ENCODE measurements around the gene C19orf25. TPM values are rescaled to one million over a fixed set of nuclear protein-coding genes. Genes with fewer than 3 reads are reported as not detected.
"Not testable (repeated sequence)": the region's sequence is repeated elsewhere in the genome, so short reads cannot be mapped to it uniquely, and the experiment has no call there.

C19orf25 gene
- total RNA-seq, 1 donor from 2014 or later: 43.1 TPM

DNA sequence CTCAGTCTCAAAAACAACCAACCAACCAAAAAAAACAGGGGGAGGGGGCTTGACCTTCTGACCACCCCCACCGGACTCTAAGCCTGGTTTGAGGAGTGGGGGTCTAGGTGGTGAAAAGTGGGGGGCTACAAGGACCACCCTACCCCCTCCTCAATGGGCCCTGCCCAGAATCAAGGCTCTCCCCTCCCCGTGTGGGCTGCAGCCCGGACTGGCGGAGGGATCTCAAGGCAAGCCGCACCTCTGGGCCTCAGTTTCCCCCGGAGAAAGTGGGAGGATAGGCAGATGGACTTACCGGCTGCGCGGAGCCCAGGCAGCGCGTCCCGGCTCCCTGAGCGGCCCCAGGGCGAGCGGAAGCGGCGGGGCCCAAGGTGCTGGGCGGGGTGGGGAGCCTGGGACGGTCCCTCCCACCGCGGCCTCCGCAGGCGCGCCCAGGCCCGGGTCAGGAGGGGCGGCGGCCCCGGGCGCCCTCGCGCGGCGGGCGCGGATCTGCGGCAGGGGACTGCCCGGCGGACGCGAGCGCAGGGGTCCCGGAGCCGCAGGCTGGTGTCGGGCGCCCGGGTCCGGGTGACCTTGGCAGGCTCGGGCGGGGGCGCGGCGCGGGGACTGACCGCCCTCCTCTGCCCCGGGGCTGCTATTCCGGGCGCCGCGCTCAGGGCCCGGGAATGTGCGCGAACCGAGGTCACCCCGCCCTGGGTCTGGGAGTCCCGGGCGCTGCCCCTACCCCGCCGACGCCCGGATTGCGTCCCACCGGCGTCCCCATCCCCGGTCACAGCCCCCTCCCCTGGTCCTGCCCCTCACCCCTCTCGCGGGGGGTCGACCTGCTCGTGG is 33.9 kb upstream of the C19orf25 start, which contains the start of gene ADAMTSL5:
TSS of gene ADAMTSL5 (minus strand) at position 349 of the 828 bp plus-strand sequence. CDS start 2,076 bp downstream, outside the sequence.
- intact Hi-C loops (cut with micrococcal nuclease): loop anchor here (2.0 kb wide), 1 partner anchor 68 kb away; no protein-coding TSS in a partner anchor

DNA sequence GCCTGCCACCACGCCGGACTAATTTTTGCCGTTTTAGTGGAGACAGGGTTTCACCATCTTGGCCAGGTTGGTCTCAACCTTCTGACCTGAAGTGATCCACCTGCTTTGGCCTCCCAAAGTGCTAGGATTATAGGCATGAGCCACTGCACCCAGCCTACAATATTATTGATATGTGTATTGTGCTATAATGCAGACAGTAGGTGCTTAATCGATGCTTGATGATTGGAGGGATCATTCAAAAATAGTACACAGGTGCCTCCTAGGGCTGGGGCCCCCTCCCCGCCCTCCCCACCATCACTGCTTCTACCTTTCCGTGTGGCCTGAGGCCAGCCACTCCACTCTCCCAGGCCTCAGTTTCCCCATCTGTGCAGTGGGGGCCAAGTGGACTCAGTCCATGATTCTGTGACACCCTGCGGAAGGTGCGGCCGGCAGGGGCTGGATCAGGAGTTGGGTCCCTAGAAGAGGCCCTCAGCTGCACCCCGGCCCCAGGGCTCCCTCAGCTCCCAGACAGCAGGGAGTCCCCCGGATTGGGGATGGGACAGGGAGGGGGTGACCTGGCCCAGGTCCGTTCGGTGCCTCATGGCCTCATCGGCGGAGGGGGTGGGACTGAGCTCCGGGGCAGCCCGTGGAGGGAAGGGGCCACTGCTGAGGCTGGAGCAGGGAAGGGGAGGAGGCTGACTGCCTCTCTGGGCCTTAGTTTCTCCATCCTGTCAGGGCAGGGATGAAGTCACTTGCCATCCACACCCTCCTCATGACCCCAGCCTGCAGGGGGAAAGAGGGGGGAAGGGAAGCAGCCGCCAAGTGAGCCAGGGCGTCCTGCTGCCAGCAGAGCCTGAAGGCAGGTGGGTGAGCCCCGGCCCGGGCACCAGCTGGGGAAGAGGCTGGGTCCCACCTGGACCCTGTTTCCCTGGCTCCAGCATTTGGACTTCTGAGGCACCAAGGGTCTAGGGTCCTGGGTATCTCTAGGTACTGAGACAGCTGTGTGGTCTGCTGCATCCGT is 32.6 kb upstream of the C19orf25 start:
- intact Hi-C loops (cut with micrococcal nuclease): loop anchor here (2.0 kb wide), 1 partner anchor 67 kb away; no protein-coding TSS in a partner anchor

DNA sequence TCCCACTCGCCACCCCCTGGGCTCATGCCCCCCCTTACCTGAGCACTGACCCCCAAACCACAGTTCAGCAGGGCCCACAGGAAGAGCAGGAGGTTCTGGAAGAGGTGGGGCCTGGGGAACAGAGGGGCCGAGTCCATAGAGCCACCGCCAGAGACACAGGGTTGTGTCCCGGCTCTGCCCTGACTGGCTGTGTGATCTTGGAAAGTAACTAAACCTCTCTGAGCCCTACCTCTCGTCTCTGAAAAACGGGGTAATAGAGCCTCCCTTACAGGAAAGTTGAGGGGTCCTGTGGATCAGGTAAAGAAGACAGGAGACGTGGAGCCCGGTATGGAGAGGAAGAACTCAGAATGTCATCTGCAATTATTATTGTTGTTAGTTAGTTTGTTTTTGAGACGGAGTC is 31.8 kb upstream of the C19orf25 start:
- intact Hi-C loops (cut with micrococcal nuclease): no loop called here

DNA sequence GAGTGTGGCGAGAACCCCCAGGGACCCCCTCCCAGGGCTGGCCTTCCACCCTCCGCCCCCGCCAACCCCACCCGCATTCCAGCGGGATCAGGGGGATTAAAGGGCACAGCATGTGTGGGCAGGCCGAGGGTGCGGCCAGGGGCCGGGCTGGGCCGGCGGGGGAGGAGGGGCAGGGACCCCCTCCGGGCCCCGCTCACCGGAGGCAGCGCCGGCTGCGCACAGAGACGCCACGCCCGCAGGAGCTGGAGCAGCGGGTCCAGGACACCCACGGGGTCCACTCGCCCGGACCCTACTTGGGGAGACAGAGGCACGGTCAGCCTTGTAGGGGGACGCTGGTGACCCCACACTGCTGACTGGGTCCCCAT is 31.4 kb upstream of the C19orf25 start:
- intact Hi-C loops (cut with micrococcal nuclease): no loop called here

DNA sequence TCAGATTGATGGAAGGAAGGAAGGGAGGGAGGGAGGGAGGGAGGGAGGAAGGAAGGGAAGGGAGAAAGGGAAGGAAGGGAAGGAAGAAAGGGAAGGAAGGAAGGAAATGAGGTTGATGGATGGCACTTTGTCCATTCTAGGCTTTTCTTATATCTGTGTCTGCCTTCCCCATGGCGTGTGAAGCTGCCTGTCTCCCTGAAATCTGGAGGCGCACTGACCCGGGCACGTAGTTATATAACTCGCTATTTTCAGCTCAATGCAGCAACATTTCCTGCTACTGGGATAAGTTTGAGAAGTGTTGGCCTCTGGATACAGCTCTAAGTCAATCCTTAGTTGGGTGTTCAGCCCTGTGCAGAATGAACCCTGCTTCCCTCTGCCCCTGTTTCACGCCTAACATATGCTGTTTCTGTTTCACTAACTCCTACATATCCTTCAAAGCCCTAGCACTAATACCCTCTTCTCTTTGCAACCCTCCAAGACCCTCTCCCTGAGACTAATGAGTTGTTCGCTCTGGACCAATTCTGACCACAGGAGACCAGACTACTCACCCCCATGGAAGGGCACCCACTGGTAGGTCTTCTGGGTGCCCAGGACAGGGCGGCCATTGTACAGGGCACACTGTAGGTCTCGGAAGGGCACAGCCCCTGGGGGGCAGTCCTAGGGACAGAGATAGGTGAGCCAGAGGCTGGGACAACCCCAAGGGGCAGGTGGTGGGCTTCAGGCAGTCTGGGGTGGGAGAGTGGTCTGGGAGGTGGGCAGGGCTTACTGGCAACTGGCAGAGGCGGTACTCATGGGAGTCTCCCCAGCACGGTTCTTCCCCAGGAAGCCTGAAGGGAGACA is 30.8 kb upstream of the C19orf25 start:
- intact Hi-C loops (cut with micrococcal nuclease): no loop called here

DNA sequence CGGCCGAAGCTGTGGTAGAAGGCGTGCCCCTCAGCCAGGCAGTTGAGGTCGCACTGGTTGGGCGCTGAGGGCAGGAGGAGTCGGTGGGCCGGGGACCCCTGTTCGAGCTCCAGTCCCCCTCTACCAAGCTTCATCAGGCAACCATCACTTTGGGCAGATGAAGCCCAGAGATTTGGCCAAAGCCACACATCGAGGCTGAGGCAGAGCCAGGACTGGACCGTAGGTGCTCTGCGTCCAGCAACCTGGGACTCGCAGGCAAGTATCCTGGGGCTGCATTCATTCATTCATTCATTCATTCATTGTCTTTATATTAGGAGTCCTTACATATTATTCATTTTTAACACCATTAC is 29.5 kb upstream of the C19orf25 start:
- intact Hi-C loops (cut with micrococcal nuclease): no loop called here

DNA sequence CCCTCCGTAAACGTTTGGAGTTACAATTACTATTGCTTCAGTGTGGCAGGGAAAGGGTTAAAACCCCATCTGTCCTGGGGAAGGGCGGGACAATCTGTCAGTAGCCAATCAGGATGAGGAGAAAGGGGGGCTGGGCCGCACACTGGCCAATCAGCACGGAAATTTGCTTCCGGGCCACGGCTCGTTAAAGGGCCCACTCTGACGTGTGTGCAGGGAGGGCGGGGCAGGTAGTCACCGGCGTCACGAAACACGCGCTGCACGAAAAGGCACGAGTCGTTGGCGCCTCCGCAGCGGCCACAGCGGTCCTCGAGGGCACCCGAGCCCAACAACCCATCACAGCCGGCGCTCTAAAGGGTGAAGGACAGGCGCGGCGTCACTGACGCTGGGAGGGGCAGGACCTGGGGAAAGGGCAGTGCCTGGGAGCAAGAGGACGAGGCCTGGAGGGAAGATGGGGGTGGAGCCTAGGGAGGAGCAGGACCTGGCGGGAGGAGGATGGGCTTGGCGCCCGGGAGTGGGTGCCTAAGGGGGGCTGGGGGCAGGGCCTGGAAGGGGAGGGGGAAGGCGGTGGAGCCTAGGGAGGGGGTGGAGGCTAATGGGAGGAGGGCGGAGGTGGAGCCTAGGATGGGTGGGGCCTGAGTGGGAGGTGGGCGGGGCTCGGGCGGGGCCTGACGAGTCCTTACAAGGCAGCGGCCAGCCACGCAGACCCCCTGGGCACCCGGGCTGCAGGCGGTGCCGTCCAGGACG is 28.9 kb upstream of the C19orf25 start:
- intact Hi-C loops (cut with micrococcal nuclease): loop anchor here (1.0 kb wide), 3 partner anchors 18 to 145 kb away; partner anchors contain the start of genes C19orf25 and PCSK4

DNA sequence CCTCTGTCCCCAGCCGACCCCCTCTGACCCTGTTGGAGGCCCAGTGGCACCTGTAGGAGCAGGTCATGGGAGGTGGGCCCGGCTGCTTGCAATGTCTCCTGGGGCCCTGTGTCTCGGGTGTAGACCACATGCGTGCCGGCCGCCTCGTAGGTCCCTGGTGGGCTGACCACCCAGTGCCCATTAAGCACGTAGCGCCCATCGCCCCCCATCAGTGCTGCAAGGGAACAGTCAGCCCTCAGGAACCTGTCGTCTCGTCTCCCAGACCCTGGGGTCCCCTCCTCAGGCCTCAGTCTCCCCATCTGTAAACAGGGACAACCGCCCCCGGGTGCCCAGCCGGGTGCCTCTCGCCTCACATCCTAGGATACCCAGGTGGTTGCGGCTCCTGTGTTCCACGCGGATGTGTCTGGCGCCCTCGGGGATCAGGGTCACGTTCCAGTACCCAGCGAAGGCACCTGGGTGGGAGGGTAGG is 28.2 kb upstream of the C19orf25 start:
- intact Hi-C loops (cut with micrococcal nuclease): loop anchor here (1.0 kb wide), 3 partner anchors 17 to 146 kb away; partner anchors contain the start of genes C19orf25 and PCSK4

DNA sequence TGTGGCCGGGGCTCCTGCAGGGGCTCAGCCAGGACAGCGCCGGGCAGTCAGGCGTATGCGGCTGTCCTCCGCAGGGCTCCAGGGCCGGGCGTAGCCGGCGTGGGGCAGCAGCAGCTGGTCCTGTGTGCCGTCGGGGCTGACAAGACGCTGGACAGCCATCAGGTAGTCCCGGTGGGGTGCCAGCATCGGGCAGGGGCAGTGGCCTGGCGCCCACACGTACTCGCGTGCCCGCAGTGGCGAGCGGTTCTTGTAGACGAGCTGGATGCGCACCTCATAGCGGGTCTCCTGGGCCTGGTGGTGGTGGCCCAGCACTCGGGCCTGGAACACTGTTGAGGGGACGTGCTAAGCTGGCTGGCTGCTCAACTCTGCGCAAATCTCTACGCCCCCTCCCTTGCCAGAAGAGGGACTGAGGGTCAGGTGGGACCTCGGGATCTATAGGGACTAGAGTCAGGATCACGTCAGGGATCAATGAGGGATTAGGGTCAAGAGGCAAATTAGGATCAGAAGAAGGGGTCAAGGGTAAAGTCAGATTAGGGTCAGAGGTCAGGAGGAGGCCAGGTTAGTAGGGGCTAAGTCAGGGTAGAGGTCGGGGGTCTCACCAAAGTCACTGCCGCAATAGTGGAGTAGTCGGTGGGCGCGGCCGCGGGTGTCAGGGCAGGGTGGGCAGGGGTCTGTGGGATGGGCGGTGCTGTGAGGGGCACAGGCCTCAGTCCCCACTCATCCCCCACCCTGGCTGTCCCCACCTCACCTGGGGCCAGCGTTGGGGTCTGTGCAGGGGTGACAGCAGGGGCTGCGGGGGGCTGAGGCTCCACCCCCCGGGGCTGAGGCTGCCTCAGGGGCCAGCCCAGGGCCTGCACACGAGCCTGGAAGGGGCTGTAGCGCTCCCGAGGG is 27.2 kb upstream of the C19orf25 start:
- intact Hi-C loops (cut with micrococcal nuclease): no loop called here

DNA sequence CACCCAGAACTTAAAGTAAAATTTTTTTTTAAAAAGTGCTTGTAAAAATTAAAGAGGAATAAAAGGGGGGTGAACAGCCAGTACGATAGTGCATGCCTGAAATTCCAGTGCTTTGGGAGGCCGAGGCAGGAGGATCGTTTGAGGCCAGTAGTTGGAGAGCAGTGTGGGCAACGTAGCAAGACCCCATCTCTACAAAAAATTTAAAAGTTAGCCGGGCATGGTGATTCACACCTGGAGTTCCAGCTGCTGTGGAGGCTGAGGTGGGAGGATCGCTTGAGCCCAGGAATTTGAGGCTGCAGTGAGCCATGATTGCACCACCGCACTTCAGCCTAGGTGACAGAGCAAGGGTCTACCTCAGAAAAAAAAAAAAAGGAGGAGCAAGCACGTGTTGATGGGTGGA is 26.0 kb upstream of the C19orf25 start:
- intact Hi-C loops (cut with micrococcal nuclease): no loop called here

DNA sequence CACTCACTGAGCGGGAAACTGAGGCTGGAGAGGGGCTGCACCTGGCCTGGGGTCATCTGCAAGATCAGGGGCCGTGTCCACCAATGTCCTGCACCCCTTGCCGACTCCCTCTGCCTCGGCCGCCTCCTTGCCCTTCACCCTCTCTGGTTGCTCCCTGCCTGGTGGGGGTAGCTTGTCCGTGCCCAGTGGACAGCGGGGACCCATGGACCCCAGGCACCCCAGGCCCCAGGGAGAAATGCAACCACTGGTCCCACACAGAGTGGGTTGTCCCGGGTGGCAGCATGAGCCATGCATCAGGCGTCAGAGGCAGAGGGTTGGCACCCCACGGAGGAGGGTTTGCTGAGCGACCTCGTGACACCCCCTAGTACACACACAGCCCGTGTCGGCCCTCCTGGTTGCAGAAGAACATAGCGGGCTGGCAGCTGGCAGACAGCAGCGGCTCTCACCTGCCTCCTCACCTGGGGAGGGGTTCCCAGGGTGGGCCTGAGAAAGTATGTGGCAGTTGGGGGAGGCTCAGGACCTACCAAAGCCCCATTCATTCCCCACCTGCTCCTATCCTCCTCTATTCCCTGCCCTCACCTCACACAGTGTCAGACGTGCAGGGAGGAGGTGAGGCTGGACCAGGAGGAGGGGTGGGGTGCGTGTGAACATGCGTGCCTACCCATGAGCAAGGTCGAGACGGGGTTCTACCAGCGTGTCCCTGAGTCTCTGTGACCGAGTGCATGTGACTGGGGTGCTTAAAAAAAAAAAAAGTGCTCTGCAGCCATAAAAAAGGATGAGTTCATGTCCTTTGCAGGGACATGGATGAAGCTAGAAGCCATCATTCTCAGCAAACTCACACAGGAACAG is 25.1 kb upstream of the C19orf25 start:
- intact Hi-C loops (cut with micrococcal nuclease): no loop called here

DNA sequence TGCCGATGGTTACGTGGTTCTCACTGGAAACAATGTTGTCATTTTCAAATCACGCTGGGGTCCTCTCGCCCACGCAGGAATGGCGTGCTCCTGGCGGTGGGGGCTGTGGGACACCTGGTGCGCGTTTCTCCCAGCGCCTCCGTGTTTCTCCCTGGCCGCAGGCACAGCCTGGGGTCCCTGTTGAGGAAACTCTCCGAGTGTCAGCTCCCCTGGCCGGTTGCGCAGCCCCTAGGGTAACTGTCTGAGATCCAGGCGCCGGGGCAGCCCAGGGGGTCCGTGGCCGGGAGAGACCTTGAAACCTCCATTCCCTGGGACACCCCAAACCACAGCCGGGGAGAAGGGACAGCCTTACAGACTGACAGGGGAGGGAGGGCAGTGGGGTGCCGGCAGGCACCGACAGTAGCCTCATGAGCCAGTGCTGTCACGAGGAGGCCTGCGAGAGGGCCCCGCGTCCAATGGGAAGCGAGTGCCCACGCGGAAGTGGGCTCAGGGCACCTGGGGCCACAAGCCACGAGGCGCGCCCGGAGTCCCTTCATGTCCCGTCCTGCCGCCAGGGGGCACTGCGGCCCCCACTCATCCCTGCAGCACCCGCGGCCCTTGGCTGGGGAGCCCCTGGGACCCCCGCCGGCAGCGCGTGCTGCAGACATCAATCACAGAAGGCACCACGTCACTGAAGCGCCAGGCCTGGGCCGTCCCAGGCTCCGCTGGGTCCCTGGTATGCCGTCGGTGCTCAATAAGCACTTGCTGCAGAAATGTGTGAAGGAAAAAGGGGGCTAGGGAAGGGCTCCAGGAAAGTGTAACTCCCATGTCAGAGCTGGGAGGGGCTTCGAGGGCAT is 24.3 kb upstream of the C19orf25 start:
- intact Hi-C loops (cut with micrococcal nuclease): no loop called here

DNA sequence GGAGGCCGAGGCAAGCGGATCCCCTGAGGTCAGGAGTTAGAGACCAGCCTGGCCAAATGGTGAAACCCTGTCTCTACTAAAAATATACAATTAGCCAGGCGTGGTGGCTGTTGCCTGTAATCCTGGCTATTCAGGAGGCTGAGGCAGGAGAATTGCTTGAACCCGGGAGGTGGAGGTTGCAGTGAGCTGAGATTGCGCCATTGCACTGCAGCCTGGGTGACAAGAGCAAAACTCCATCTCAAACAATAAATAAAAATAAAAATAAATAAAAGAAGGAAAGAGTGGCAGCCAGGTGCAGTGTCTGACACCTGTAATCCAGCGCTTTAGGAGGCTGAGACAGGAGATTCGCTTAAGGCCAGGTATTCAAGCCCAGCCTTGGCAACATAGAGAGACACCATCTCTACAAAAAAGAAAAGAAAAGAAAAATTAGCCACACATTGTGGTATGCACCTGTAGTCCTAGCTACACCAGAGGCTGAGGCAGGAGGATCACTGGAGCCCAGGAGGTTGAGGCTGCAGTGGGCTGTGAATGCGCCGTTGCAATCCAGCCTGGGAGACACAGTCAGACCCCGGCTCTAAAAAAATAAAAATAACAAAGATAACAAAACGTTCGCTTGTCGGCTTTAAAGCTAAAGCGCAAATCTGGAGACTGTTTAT is 23.5 kb upstream of the C19orf25 start:
- intact Hi-C loops (cut with micrococcal nuclease): no loop called here

DNA sequence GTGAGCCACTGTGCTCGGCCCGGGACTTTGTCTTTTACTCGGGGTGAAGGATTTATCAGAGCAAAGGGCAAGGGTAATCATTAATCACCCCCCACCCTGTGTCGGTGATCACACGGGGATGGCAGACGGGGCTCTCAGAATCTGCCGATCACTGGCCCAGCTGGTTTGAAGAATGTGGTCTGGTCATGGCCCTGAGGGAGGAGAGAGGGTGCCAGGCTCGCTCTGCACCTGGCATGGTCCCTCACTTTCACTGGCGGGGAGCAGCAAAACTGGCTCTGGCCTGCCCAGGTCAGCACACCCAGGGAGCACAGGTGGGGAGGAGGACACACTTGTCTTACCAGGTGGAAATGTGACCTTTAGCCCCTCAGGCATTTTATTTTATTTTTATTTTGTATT is 22.2 kb upstream of the C19orf25 start:
- intact Hi-C loops (cut with micrococcal nuclease): no loop called here

DNA sequence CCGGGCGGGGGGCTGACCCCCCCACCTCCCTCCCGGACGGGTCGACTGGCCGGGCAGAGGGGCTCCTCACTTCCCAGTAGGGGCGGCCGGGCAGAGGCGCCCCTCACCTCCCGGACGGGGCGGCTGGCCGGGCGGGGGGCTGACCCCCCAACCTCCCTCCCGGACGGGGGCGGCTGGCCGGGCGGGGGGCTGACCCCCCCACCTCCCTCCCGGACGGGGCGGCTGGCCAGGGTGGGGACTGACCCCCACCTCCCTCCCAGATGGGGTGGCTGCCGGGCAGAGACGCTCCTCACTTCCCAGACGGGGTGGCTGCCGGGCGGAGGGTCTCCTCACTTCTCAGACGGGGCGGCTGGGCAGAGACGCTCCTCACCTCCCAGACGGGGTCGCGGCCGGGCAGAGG is 20.2 kb upstream of the C19orf25 start:
- intact Hi-C loops (cut with micrococcal nuclease): not testable (repeated sequence)

DNA sequence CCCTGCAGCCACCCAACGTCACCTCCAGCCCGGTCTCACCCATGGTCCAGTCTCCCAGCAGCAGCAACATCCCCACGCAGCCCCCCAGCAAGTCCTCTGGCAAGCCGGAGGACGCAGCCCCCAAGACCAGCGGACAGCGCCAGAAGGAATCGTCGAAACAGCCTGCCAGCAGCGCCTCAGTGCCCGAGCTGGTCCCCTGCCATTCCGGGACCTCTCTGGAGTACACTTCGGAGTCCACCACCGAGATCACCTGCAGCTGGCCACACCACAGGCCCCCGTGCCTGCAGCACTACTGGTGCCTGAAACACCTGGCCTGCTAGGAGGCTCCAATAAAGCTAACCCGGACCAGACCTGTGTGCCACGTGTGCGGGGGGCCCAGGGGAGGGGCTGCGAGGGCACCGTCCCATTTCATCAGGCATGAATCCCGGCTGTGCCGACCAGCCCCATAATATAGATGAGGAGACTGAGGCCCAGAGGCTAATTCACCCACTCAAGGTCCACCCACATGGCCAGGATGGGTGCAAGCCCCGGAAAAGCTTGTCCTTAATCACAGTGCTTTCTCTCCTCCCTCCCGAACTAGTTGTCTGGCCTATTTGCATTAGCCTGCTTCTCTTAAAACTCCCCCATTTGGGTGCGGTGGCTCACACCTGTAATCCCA is 18.7 kb upstream of the C19orf25 start:
- intact Hi-C loops (cut with micrococcal nuclease): no loop called here
